WTC11 (cell line): ENCODE results near the gene OPALIN.

Experiments
- ATF2 ChIP-seq: sonication (generic); formaldehyde crosslinking; IDR thresholded peaks from 2 replicates; pipeline ENCODE4 v1.8.1; 2022; ENCODE audit warnings: low read depth, missing genetic modification reagents, borderline replicate concordance
- CBFB ChIP-seq: sonication (generic); formaldehyde crosslinking; IDR thresholded peaks from 2 replicates; pipeline ENCODE4 v1.8.1; 2022; ENCODE audit warnings: mild to moderate bottlenecking, low read depth, missing genetic modification reagents
- CREB1 ChIP-seq: sonication (generic); formaldehyde crosslinking; IDR thresholded peaks from 2 replicates; pipeline ENCODE4 v1.8.0; 2023; ENCODE audit warnings: mild to moderate bottlenecking, missing genetic modification reagents
- E2F1 ChIP-seq: sonication (generic); formaldehyde crosslinking; IDR thresholded peaks from 2 replicates; pipeline ENCODE4 v1.8.0; 2022; ENCODE audit warnings: mild to moderate bottlenecking, missing genetic modification reagents
- E2F4 ChIP-seq: sonication (generic); formaldehyde crosslinking; IDR thresholded peaks from 2 replicates; pipeline ENCODE4 v1.8.1; 2022; ENCODE audit warnings: low read depth, mild to moderate bottlenecking, moderate library complexity, missing genetic modification reagents, borderline replicate concordance
- ESRRA ChIP-seq: sonication (generic); formaldehyde crosslinking; IDR thresholded peaks from 2 replicates; pipeline ENCODE4 v1.8.1; 2022; ENCODE audit warnings: mild to moderate bottlenecking, missing genetic modification reagents, borderline replicate concordance
- SMAD4 ChIP-seq: sonication (generic); formaldehyde crosslinking; IDR thresholded peaks from 2 replicates; pipeline ENCODE4 v1.8.0; 2022; ENCODE audit warnings: mild to moderate bottlenecking, missing genetic modification reagents
- ZNF263 ChIP-seq: sonication (generic); formaldehyde crosslinking; IDR thresholded peaks from 2 replicates; pipeline ENCODE4 v1.8.1; 2022; ENCODE audit warnings: low read depth, mild to moderate bottlenecking, moderate library complexity, missing genetic modification reagents
- TF ChIP-seq, protein P1 (sequence below): fragments of 200-600 bp; IDR thresholded peaks from 2 replicates; pipeline ENCODE4 v1.8.0; 2022; ENCODE audit warnings: antibody characterized with exemption
- TF ChIP-seq, protein P2 (sequence below): sonication (generic); formaldehyde crosslinking; IDR thresholded peaks from 2 replicates; pipeline ENCODE4 v1.8.1; 2023; ENCODE audit warnings: mild to moderate bottlenecking, missing genetic modification reagents
- TF ChIP-seq, protein P3 (sequence below): sonication (generic); formaldehyde crosslinking; IDR thresholded peaks from 2 replicates; pipeline ENCODE4 v1.8.1; 2023; ENCODE audit warnings: mild to moderate bottlenecking, missing genetic modification reagents, moderate library complexity
- TF ChIP-seq, protein P4 (sequence below): sonication (generic); formaldehyde crosslinking; IDR thresholded peaks from 2 replicates; pipeline ENCODE4 v1.8.0; 2022; ENCODE audit warnings: mild to moderate bottlenecking, missing genetic modification reagents

GRCh38 chr10:96341219-96342182 is 17.3 kb downstream of the OPALIN start:
- TF ChIP-seq, protein P1, sequence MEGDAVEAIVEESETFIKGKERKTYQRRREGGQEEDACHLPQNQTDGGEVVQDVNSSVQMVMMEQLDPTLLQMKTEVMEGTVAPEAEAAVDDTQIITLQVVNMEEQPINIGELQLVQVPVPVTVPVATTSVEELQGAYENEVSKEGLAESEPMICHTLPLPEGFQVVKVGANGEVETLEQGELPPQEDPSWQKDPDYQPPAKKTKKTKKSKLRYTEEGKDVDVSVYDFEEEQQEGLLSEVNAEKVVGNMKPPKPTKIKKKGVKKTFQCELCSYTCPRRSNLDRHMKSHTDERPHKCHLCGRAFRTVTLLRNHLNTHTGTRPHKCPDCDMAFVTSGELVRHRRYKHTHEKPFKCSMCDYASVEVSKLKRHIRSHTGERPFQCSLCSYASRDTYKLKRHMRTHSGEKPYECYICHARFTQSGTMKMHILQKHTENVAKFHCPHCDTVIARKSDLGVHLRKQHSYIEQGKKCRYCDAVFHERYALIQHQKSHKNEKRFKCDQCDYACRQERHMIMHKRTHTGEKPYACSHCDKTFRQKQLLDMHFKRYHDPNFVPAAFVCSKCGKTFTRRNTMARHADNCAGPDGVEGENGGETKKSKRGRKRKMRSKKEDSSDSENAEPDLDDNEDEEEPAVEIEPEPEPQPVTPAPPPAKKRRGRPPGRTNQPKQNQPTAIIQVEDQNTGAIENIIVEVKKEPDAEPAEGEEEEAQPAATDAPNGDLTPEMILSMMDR, result no peak
- no peak for TF ChIP-seq ESRRA
- no peak for TF ChIP-seq ZNF263 (CRISPR knock-in tag)
- TF ChIP-seq E2F1 (CRISPR knock-in tag), result peak; percentile 72; the same call in 1 of the 2 replicates
- no peak for TF ChIP-seq E2F4 (CRISPR knock-in tag)
- no peak for TF ChIP-seq CBFB
- TF ChIP-seq, protein P2, sequence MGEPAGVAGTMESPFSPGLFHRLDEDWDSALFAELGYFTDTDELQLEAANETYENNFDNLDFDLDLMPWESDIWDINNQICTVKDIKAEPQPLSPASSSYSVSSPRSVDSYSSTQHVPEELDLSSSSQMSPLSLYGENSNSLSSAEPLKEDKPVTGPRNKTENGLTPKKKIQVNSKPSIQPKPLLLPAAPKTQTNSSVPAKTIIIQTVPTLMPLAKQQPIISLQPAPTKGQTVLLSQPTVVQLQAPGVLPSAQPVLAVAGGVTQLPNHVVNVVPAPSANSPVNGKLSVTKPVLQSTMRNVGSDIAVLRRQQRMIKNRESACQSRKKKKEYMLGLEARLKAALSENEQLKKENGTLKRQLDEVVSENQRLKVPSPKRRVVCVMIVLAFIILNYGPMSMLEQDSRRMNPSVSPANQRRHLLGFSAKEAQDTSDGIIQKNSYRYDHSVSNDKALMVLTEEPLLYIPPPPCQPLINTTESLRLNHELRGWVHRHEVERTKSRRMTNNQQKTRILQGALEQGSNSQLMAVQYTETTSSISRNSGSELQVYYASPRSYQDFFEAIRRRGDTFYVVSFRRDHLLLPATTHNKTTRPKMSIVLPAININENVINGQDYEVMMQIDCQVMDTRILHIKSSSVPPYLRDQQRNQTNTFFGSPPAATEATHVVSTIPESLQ (CRISPR knock-in tag), result no peak
- TF ChIP-seq CREB1, result peak; percentile 67; the same call in 1 of the 2 replicates
- TF ChIP-seq, protein P3, sequence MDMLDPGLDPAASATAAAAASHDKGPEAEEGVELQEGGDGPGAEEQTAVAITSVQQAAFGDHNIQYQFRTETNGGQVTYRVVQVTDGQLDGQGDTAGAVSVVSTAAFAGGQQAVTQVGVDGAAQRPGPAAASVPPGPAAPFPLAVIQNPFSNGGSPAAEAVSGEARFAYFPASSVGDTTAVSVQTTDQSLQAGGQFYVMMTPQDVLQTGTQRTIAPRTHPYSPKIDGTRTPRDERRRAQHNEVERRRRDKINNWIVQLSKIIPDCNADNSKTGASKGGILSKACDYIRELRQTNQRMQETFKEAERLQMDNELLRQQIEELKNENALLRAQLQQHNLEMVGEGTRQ (CRISPR knock-in tag), result peak; percentile 41; the same call in 1 of the 2 replicates
- TF ChIP-seq SMAD4, result no peak
- TF ChIP-seq, protein P4, sequence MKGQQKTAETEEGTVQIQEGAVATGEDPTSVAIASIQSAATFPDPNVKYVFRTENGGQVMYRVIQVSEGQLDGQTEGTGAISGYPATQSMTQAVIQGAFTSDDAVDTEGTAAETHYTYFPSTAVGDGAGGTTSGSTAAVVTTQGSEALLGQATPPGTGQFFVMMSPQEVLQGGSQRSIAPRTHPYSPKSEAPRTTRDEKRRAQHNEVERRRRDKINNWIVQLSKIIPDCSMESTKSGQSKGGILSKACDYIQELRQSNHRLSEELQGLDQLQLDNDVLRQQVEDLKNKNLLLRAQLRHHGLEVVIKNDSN (CRISPR knock-in tag), result peak; percentile 36; the same call in 1 of the 2 replicates
- TF ChIP-seq ATF2, result no peak
